GM18951 (cell line): Measurements from ENCODE around the gene FBXO17.
"Not testable (repeated sequence)": the region's sequence is repeated elsewhere in the genome, so short reads cannot be mapped to it uniquely, and the experiment has no call there.

Experiments
- POLR2A ChIP-seq: IDR thresholded peaks from 4 replicates; pipeline ENCODE4 v1.6.1; 2011; ENCODE audit warnings: mild to moderate bottlenecking; ENCODE audit not compliant: insufficient read length, insufficient read depth; ENCODE audit errors: extremely low read depth
- in situ Hi-C: fragments of 300-500 bp; cut with MboI; formaldehyde crosslinking; loops from one replicate; pipeline ENCODE4 v1.12.0; 2022; ENCODE audit warnings: low sequenced_read_pairs, mixed read lengths, inconsistent platforms; ENCODE audit not compliant: unreplicated experiment

Gene FBXO17

GRCh38 chr19:38970664-38971532 lies 4.6 kb downstream of the FBXO17 start:
- in situ Hi-C loops = no loop called here
- no peak for TF ChIP-seq POLR2A

DNA sequence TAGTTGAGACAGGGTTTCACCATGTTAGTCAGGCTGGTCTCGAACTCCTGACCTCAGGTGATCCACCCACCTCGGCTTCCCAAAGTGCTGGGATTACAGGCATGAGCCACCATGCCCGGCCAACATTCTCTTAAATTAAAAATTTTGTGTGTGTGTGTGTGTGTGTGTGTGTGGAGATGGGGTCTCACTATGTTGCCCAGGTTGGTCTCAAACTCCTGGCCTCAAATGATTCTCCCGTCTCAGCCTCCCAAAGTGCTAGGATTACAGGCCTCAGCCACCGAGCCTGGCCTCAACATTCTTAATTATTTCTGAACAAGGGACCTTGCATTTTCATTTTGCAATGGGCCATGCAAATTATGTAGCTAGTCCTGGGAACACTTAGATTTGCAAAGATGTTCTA lies 9.4 kb downstream of the FBXO17 start:
- in situ Hi-C loops = not testable (repeated sequence)

GRCh38 chr19:38964738-38965137 lies 10.8 kb downstream of the FBXO17 start:
- in situ Hi-C loops = no loop called here
- TF ChIP-seq POLR2A = no peak

GRCh38 chr19:38959618-38960017 lies 15.9 kb downstream of the FBXO17 start:
- in situ Hi-C loops = no loop called here
- TF ChIP-seq POLR2A = no peak

- TF ChIP-seq POLR2A = no peak
- in situ Hi-C loops = no loop called here
Measured at GRCh38 chr19:38958301-38958700, 17.2 kb downstream of the FBXO17 start.

- TF ChIP-seq POLR2A = no peak
- in situ Hi-C loops = no loop called here
Measured at GRCh38 chr19:38956264-38956663, 19.3 kb downstream of the FBXO17 start.

GRCh38 chr19:38953677-38954076 lies 21.9 kb downstream of the FBXO17 start:
- in situ Hi-C loops = no loop called here
- no peak for TF ChIP-seq POLR2A

GRCh38 chr19:38952395-38953165 lies 23.0 kb downstream of the FBXO17 start:
- in situ Hi-C loops = no loop called here
- no peak for TF ChIP-seq POLR2A

GRCh38 chr19:38951187-38951586 lies 24.4 kb downstream of the FBXO17 start:
- TF ChIP-seq POLR2A = no peak
- in situ Hi-C loops = no loop called here

DNA sequence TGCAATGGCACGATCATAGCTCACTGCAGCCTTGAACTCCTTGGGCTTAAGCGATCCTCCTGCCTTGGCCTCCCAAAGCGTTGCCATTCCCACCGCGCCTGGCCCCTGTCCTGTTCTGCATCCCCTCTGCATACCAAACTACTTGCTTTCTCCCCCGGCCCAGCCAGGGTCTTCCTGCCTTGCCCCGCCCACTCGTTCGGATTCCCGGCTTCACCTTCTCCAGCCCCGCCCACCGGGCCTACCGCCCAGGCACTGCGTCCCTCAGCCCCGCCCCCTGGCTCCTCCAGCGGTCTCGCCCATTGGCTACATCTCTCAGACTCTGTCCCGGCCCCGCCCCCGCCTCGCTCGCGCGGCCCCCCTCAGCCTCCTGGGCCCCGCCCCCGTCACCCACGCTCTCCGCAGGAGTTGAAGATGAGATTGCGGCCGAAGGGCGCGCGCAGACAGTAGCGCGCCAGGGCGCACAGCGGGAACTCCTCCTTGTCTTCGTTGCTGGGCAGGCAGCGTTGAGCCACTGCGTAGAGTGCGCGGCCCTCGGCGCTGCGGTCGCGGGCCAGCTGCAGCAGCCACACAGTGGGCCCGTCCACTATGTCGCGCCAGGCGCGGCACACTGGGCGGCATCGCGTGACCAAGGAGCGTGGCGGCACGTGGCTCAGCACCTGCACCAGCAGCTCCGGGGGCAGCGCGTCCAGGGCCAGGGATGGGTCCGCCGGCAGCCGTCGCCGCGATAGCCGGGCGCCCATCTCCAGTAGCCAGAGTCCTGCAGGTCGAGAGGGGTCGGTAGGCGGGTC lies 25.8 kb downstream of the FBXO17 start:
- no peak for TF ChIP-seq POLR2A
- in situ Hi-C loops = no loop called here

- in situ Hi-C loops = no loop called here
- no peak for TF ChIP-seq POLR2A
Measured at GRCh38 chr19:38946229-38947010, 29.1 kb downstream of the FBXO17 start.

- in situ Hi-C loops = no loop called here
- no peak for TF ChIP-seq POLR2A
Measured at GRCh38 chr19:38945562-38946228, 29.8 kb downstream of the FBXO17 start.
